CD4-positive, alpha-beta memory T cell (primary cell): ENCODE results near the gene CPN2. TPM values are rescaled to one million over a fixed set of nuclear protein-coding genes. Genes with fewer than 3 reads are reported as not detected.

ENCODE experiments used
- CTCF ChIA-PET: fragments of 350-600 bp; sonication (Branson Sonifier 250); formaldehyde crosslinking; loops from one replicate; lab custom pipeline; 2021; ENCODE audit warnings: inconsistent platforms; ENCODE audit not compliant: partially characterized antibody; lab: Charles Lee
- POLR2A ChIA-PET: fragments of 350-600 bp; sonication (Branson Sonifier 250); formaldehyde crosslinking; loops from one replicate; lab custom pipeline; 2021; ENCODE audit not compliant: partially characterized antibody; lab: Charles Lee
- DNase-seq, 5 donors: peaks; one replicate each; pipeline versions ENCODE4 v3.0.0 to v3.0.0-alpha.2; 2020 to 2022; ENCODE audit warnings: mixed read lengths in 1 of 5
- H3K27ac ChIP-seq: one replicate; pipeline ENCODE4 v1.7.0; 2013; ENCODE audit warnings: low read depth, low read length
- H3K27me3 ChIP-seq: 2 replicates; pipeline ENCODE4 v1.7.0; 2013; ENCODE audit warnings: mild to moderate bottlenecking, low read length, moderate library complexity; ENCODE audit not compliant: insufficient read depth
- H3K36me3 ChIP-seq: 2 replicates; pipeline ENCODE4 v1.7.0; 2013; ENCODE audit warnings: mild to moderate bottlenecking, low read length, moderate library complexity; ENCODE audit not compliant: insufficient read depth
- H3K4me1 ChIP-seq: 2 replicates; pipeline ENCODE4 v1.7.0; 2013; ENCODE audit warnings: mild to moderate bottlenecking, low read length, moderate library complexity; ENCODE audit not compliant: insufficient read depth
- H3K4me3 ChIP-seq, 2 donors: one replicate each; pipeline ENCODE4 v1.7.0; 2013; ENCODE audit warnings: low read length in 2 of 2, mild to moderate bottlenecking in 1 of 2
- H3K9me3 ChIP-seq, 2 donors: one replicate each; pipeline ENCODE4 v1.7.0; 2013; ENCODE audit warnings: low read length in 2 of 2, control low read depth in 1 of 2; ENCODE audit not compliant: control insufficient read depth in 1 of 2
- H3K27ac Mint-ChIP-seq, 7 donors: one replicate each; pipeline ENCODE4 v1.8.0; 2020 to 2021; ENCODE audit warnings: mixed read lengths in 7 of 7, mild to moderate bottlenecking in 6 of 7, inconsistent platforms in 3 of 7, moderate library complexity in 3 of 7
- H3K27me3 Mint-ChIP-seq, 2 donors: one replicate each; pipeline ENCODE4 v1.8.0; 2020 to 2021; ENCODE audit warnings: mixed read lengths in 2 of 2
- H3K36me3 Mint-ChIP-seq, 2 donors: one replicate each; pipeline ENCODE4 v1.8.0; 2020 to 2021; ENCODE audit warnings: mixed read lengths in 2 of 2, inconsistent platforms in 1 of 2, mild to moderate bottlenecking in 1 of 2
- H3K4me1 Mint-ChIP-seq, 4 donors: one replicate each; pipeline ENCODE4 v1.8.0; 2020 to 2021; ENCODE audit warnings: mixed read lengths in 4 of 4, mild to moderate bottlenecking in 1 of 4
- H3K4me3 Mint-ChIP-seq, 8 donors: one replicate each; pipeline ENCODE4 v1.8.0; 2020 to 2021; ENCODE audit warnings: mixed read lengths in 8 of 8, mild to moderate bottlenecking in 7 of 8, moderate library complexity in 6 of 8, inconsistent platforms in 3 of 8
- H3K9me3 Mint-ChIP-seq, 8 donors: one replicate each; pipeline ENCODE4 v1.8.0; 2020 to 2021; ENCODE audit warnings: mixed read lengths in 8 of 8, mild to moderate bottlenecking in 5 of 8, inconsistent platforms in 3 of 8, moderate library complexity in 1 of 8
- intact Hi-C: fragments of 100-400 bp; cut with micrococcal nuclease; formaldehyde crosslinking; loops from one replicate; pipeline ENCODE4 v1.15.1; 2023
- polyA plus RNA-seq, 2 donors: library from polyadenylated mRNA; unstranded; fragments of 300-500 nt; fragmentation: Illumina TruSeq; gene quantifications; one replicate each; pipeline ENCODE4 v1.2.3, GENCODE V29; 2021
- total RNA-seq, 2 experiments: library from RNA; stranded (reverse); gene quantifications; one replicate each; pipeline ENCODE4 v1.2.3, GENCODE V29; 2021

The CPN2 gene
- total and polyA plus RNA-seq, 4 experiments from 2014 or later: not detected

DNA sequence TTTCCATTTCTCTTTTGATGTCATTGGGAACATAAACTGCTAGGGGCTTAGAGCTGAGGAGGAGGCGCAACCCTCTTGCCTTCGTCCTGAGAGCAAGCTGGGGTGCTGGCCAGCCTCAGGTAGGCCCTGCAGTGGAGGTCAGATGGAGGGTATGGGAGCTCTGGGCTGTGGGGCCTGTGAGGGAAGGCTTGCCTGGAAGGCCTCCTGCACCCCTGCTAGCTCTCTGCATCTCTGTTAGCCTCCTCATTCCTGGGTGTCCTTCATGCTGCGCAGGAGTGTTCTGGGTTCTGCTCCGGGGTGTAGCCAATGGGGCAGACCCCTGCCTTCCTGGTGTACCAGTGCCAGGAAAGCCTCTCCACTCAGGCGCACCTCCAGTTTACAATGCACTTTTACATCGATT, 36.1 kb upstream of the CPN2 start:
- ChIA-PET POLR2A (no interaction called here), CTCF (interaction anchor here (0.9 to 1.8 kb wide), 2 partner anchors 16 to 20 kb away, joined by 3 to 6 read pairs; no protein-coding TSS in a partner anchor)
- Mint-ChIP-seq H3K27me3 (peaks cover 4 to 6% of the 10 kb centered on the region in 2 donors), H3K36me3 (no peaks in the 10 kb centered on the region), H3K4me3 (no peak overlapping the region), H3K9me3 (peaks cover 0 to 15% (median 11%) of the 10 kb centered on the region in 8 donors), H3K27ac (no peak overlapping the region), H3K4me1 (no peaks in the 10 kb centered on the region)
- H3K9me3 ChIP-seq: no peaks in the 10 kb centered on the region
- H3K27me3 ChIP-seq: no peaks in the 10 kb centered on the region
- no peak for DNase-seq
- intact Hi-C loops: no loop called here
- no peak overlapping the region for H3K27ac ChIP-seq
- no peaks in the 10 kb centered on the region for H3K4me1 ChIP-seq
- no peaks in the 10 kb centered on the region for H3K36me3 ChIP-seq
- no peak overlapping the region for H3K4me3 ChIP-seq

DNA sequence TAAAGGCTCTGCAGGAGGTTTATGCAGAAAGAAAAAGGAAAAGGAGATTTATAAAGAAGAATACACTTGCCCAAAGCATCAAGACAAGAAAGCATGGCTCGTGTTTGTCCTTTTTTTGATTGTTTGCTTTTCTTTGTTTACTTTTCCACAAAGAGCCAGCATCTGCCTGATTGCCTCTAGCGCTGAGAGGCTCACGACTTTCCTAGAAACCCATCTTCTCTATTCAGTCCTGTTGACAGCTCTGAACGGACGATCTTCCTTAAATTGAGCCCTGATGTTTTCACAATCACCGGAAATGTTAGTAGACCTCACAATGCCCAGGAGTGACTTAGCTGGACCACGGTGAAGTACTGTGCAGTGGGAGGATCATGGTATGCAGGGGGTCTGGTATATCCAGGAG, 35.5 kb upstream of the CPN2 start:
- Mint-ChIP-seq H3K27ac (peak overlapping the region in 1 of 7 donors; percentile 22), H3K4me1 (no peaks in the 10 kb centered on the region), H3K27me3 (peaks cover 4 to 6% of the 10 kb centered on the region in 2 donors), H3K9me3 (peaks cover 0 to 15% (median 11%) of the 10 kb centered on the region in 8 donors), H3K4me3 (no peak overlapping the region), H3K36me3 (no peaks in the 10 kb centered on the region)
- H3K27ac ChIP-seq: no peak overlapping the region
- H3K4me3 ChIP-seq: no peak overlapping the region
- no peaks in the 10 kb centered on the region for H3K9me3 ChIP-seq
- intact Hi-C loops: no loop called here
- no peaks in the 10 kb centered on the region for H3K27me3 ChIP-seq
- DNase-seq: no peak
- no peaks in the 10 kb centered on the region for H3K36me3 ChIP-seq
- POLR2A ChIA-PET: no interaction called here
- H3K4me1 ChIP-seq: no peaks in the 10 kb centered on the region
- CTCF ChIA-PET: interaction anchor here (0.9 to 1.3 kb wide), 2 partner anchors 21 to 43 kb away, joined by 3 to 4 read pairs; no protein-coding TSS in a partner anchor

DNA sequence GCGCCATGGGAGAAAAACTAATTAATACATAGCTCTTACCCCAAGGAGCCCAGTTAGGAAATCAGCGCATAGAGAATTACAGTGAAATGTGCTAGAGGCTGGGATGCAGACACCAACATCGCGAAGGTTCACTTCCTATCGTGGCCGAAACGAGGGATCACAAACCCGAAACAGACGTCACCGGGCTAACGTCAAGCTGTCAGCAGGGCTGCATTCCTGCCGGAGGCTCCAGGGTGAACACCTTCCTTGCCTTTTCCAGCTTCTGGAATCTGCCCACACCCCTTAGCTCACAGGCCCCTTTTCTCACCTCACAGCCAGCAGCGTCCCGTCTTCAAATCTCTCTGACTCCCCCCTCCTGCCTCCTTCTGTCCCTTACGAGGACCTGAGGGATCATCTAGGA, 34.9 kb upstream of the CPN2 start:
- Mint-ChIP-seq H3K36me3 (no peaks in the 10 kb centered on the region), H3K9me3 (peaks cover 0 to 13% (median 10%) of the 10 kb centered on the region in 8 donors), H3K4me1 (no peaks in the 10 kb centered on the region), H3K4me3 (no peak overlapping the region), H3K27ac (no peak overlapping the region), H3K27me3 (peaks cover 4 to 6% of the 10 kb centered on the region in 2 donors)
- Histone ChIP-seq H3K27ac (no peak overlapping the region), H3K9me3 (no peaks in the 10 kb centered on the region), H3K4me3 (no peak overlapping the region), H3K27me3 (no peaks in the 10 kb centered on the region), H3K36me3 (no peaks in the 10 kb centered on the region), H3K4me1 (no peaks in the 10 kb centered on the region)
- POLR2A ChIA-PET: no interaction called here
- intact Hi-C loops: no loop called here
- no peak for DNase-seq
- CTCF ChIA-PET: interaction anchor here (0.9 to 1.3 kb wide), 2 partner anchors 25 to 42 kb away, joined by 3 to 4 read pairs; no protein-coding TSS in a partner anchor

DNA sequence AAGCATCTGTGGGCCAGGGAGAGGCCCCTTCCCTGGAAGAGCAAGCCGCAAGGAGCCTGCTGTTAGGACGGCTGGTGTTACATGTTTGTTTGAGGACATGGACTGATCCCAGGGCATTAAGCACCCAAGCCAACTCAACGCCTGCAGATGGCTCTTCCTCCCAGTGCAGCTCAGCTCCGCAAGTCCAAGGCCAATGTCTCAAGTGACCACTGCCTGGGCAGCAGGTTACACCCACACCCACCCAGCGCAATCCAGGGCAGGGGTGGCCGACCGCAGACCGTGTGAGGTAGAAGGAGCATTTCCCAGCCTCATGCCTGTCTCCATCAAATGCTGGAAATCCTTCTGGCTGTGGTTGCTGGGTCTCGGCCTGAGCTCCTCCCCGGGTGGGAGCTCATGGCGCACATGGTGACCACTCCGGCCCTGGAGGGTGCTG, 33.5 kb upstream of the CPN2 start:
- H3K36me3 ChIP-seq: no peaks in the 10 kb centered on the region
- H3K4me3 ChIP-seq: no peak overlapping the region
- no peak for DNase-seq
- intact Hi-C loops: no loop called here
- H3K9me3 Mint-ChIP-seq: peaks cover 0 to 2% (median 0%) of the 10 kb centered on the region in 8 donors
- no peak overlapping the region for H3K4me3 Mint-ChIP-seq
- no peaks in the 10 kb centered on the region for H3K36me3 Mint-ChIP-seq
- H3K4me1 ChIP-seq: no peaks in the 10 kb centered on the region
- ChIA-PET POLR2A (no interaction called here), CTCF (no interaction called here)
- H3K27ac ChIP-seq: no peak overlapping the region
- H3K27me3 Mint-ChIP-seq: peaks cover 6 to 8% of the 10 kb centered on the region in 2 donors
- H3K9me3 ChIP-seq: no peaks in the 10 kb centered on the region
- no peaks in the 10 kb centered on the region for H3K4me1 Mint-ChIP-seq
- H3K27me3 ChIP-seq: no peaks in the 10 kb centered on the region
- H3K27ac Mint-ChIP-seq: no peak overlapping the region

DNA sequence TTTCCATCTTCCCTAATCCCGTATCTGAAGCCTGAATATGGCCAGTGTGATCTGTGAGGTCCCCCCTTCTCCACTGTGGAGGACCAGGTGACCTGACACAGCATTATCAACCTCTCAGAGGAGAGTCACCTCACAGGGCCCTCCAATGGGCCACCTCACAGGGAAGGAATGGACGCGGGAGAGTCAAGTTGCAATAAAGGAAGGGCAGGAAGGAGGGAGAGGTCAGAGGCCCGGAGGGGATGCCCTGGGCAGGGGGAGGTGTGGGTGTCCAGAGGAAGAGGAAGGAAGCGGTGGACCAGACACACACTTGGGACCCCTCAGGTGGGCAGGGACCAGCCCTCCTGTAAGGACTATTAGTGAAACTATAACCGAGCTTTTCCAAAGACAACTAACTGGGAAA, 33.0 kb upstream of the CPN2 start:
- Mint-ChIP-seq H3K27ac (no peak overlapping the region), H3K4me3 (no peak overlapping the region), H3K4me1 (no peaks in the 10 kb centered on the region), H3K27me3 (peaks cover 6 to 8% of the 10 kb centered on the region in 2 donors), H3K9me3 (peaks cover 0 to 2% (median 0%) of the 10 kb centered on the region in 8 donors), H3K36me3 (no peaks in the 10 kb centered on the region)
- no peak for DNase-seq
- Histone ChIP-seq H3K9me3 (no peaks in the 10 kb centered on the region), H3K27me3 (no peaks in the 10 kb centered on the region), H3K4me1 (no peaks in the 10 kb centered on the region), H3K36me3 (no peaks in the 10 kb centered on the region), H3K4me3 (no peak overlapping the region), H3K27ac (no peak overlapping the region)
- POLR2A ChIA-PET: no interaction called here
- CTCF ChIA-PET: no interaction called here
- intact Hi-C loops: no loop called here

DNA sequence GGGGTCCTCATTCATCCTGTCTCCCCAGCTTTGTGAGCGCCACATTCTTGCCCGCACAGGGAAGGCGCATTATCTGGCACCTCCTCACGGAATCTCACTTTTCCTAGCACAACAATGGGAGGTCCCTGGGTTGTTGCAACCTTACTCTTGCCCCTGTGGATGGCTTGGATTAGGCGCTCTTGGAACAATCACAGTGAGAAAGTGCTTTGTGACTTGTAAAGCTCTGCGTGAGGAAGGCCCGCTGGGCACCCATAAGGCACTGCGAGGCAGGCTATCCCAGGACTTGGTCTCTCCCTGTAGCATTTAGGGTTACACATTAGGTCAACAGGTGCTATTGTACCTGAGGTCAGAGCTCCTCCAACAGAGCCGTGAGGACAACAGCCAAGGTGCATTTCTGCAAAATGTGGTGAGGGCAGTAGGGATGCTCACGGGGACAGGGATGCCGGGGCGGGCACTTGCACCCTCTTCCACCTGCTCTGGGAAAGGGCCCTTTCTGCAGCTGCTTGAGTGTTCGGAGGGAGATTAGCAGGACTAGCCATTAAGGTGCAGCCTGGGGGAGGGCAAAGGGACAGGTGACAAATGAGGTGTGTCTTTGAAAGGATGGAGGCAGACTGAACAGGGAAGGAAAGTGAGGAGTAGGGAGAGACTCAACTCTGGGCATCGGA, 32.3 kb upstream of the CPN2 start:
- no peaks in the 10 kb centered on the region for H3K9me3 ChIP-seq
- ChIA-PET POLR2A (no interaction called here), CTCF (no interaction called here)
- H3K4me1 Mint-ChIP-seq: no peaks in the 10 kb centered on the region
- no peaks in the 10 kb centered on the region for H3K27me3 ChIP-seq
- H3K4me1 ChIP-seq: no peaks in the 10 kb centered on the region
- H3K27ac Mint-ChIP-seq: no peak overlapping the region
- no peak overlapping the region for H3K27ac ChIP-seq
- H3K4me3 ChIP-seq: no peak overlapping the region
- no peak overlapping the region for H3K4me3 Mint-ChIP-seq
- no peaks in the 10 kb centered on the region for H3K36me3 Mint-ChIP-seq
- intact Hi-C loops: no loop called here
- DNase-seq: no peak
- H3K9me3 Mint-ChIP-seq: peaks cover 0 to 2% (median 0%) of the 10 kb centered on the region in 8 donors
- H3K27me3 Mint-ChIP-seq: peaks cover 10 to 12% of the 10 kb centered on the region in 2 donors
- no peaks in the 10 kb centered on the region for H3K36me3 ChIP-seq

DNA sequence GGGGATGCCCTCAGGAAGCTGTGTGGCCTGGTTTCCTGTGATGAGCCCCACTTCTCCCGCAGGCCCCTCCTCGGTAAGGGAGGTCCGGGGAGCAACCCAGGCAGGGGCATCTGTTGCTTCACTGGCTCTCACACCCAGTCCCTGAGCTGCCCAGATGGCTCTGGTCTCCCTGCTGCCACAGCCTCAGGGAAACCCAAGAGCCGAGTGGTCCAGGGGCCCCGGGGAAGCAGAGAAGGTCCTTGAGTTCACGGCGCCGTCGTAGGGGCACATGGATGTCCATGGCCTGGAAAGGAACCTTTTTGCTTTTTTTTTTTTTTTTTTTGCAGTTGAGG, 31.7 kb upstream of the CPN2 start:
- DNase-seq: no peak
- POLR2A ChIA-PET: no interaction called here
- no peaks in the 10 kb centered on the region for H3K4me1 Mint-ChIP-seq
- H3K4me1 ChIP-seq: no peaks in the 10 kb centered on the region
- CTCF ChIA-PET: no interaction called here
- H3K27ac Mint-ChIP-seq: no peak overlapping the region
- intact Hi-C loops: no loop called here
- H3K4me3 Mint-ChIP-seq: no peak overlapping the region
- no peak overlapping the region for H3K4me3 ChIP-seq
- H3K27me3 Mint-ChIP-seq: peaks cover 12 to 14% of the 10 kb centered on the region in 2 donors
- no peaks in the 10 kb centered on the region for H3K36me3 ChIP-seq
- H3K27me3 ChIP-seq: no peaks in the 10 kb centered on the region
- peaks cover 0 to 2% (median 0%) of the 10 kb centered on the region in 8 donors for H3K9me3 Mint-ChIP-seq
- H3K36me3 Mint-ChIP-seq: no peaks in the 10 kb centered on the region
- no peaks in the 10 kb centered on the region for H3K9me3 ChIP-seq
- no peak overlapping the region for H3K27ac ChIP-seq
